Measurements from ENCODE around the gene ZNF23. TPM values are rescaled to one million over a fixed set of nuclear protein-coding genes. Genes with fewer than 3 reads are reported as not detected.

Gene ZNF23
- total and polyA plus RNA-seq, 2 experiments from 2014 or later, result 12.1 to 15.3 TPM

DNA sequence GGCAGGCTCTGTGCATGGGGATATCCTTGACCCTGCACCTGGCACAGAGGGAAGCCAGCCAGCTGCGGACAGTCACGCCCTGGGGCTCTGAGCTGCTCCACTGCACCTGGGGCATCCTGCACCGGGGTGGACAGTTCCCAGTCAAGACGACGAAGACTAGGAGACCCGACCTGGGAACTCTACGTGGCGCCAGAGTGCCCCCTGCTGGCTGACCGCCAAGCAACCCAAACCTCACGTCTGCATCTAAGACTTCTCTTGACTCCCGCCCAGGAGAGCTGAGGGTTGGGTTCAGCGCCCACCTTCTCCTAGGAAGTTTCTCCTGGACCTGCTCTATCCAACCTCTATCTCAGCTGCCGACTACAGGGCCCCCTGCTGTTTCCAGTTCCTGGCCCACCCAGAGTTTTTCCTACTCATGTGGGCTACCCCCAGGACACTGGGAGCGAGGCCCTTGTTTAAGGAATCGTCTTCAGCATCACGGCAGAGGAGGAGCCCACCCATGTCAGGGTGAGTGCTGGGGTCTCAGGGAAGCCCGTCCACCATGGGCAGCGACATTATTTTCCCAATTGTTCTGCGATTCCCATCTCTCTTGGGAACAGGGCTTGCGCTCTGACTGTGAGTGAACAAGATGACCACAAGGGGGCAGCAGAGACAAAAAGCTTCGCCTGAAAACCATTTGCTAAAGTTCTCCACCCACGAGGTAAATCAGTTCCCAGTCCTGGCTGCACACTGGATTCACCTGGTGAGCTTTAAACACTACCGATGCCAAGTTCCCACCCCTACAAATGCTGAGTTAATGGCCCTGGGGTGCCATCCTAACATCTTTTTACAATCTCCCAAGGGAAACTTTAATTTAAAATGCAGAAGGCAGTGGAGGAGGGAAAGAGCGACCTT, 49.5 kb downstream of the ZNF23 start:
- H3K4me1 ChIP-seq (ENCODE audit: insufficient read depth), result no peaks in the 10 kb centered on the region
- in situ Hi-C loops (cut with MboI), result no loop called here
- WGBS, 2 experiments (ENCODE audit: low coverage in 1 of 2, low lambda C conversion rate in 2 of 2, missing lambda C conversion rate in 2 of 2), result 9 to 10% methylated on average over 24 of the region's 24 CpGs
- H3K9me2 ChIP-seq (ENCODE audit: insufficient read depth), result no peaks in the 10 kb centered on the region
- peak; percentile 77 for DNase-seq
- no peak overlapping the region for H3K27ac ChIP-seq
- no peaks in the 10 kb centered on the region for H3F3A ChIP-seq (ENCODE audit: insufficient read depth)
- no peak overlapping the region for H3K9ac ChIP-seq
- no peaks in the 10 kb centered on the region for H3K79me2 ChIP-seq (ENCODE audit: insufficient read depth)
- H3K36me3 ChIP-seq (ENCODE audit: low read depth), result no peaks in the 10 kb centered on the region
- H4K20me1 ChIP-seq (ENCODE audit: insufficient read depth), result no peaks in the 10 kb centered on the region
- no peaks in the 10 kb centered on the region for H3K9me3 ChIP-seq (ENCODE audit: low read depth)
- TF ChIP-seq EZH2phosphoT487 (IDR thresholded peaks at IDR 0.05; ENCODE audit: insufficient read depth, low read depth), result no peak
- no peak for TF ChIP-seq EZH2 (IDR thresholded peaks at IDR 0.05; ENCODE audit: insufficient read depth, poor library complexity, severe bottlenecking)
- H3K27me3 ChIP-seq (replicated peaks; ENCODE audit: insufficient read depth), result peaks cover 20% of the 10 kb centered on the region
- no peak overlapping the region for H3K4me2 ChIP-seq (ENCODE audit: unreplicated experiment)
- no peak overlapping the region for H3K4me3 ChIP-seq
- H2AFZ ChIP-seq, result no peak overlapping the region

DNA sequence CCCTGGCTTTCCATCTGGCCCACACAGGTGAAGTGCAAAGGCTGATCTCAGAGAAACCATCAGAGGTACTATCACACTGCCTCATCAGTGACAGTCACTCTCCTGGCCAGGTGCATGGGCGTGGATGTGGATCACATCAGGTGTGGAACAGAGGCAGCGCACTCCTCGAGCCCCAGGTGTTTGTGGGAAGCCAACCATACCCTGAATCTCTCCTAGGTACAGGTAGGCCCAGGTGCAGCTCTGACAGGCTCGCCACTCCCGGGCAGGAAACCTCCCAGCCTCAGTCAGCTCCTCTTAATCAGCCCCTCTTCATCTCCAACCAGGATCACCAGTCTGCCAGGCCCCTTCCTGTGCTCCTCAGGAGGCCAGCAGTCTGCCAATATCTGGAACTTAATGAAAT, 51.9 kb downstream of the ZNF23 start:
- Histone ChIP-seq H2AFZ (no peak overlapping the region), H3K4me2 (ENCODE audit: unreplicated experiment) (no peak overlapping the region), H3K27ac (no peak overlapping the region), H3K79me2 (ENCODE audit: insufficient read depth) (no peaks in the 10 kb centered on the region), H3K9me3 (ENCODE audit: low read depth) (no peaks in the 10 kb centered on the region), H3K27me3 (replicated peaks; ENCODE audit: insufficient read depth) (peaks cover 13% of the 10 kb centered on the region), H3K4me1 (ENCODE audit: insufficient read depth) (no peaks in the 10 kb centered on the region), H3K9me2 (ENCODE audit: insufficient read depth) (no peaks in the 10 kb centered on the region), H3K4me3 (no peak overlapping the region), H3K9ac (no peak overlapping the region), H3F3A (ENCODE audit: insufficient read depth) (no peaks in the 10 kb centered on the region), H3K36me3 (ENCODE audit: low read depth) (no peaks in the 10 kb centered on the region), H4K20me1 (ENCODE audit: insufficient read depth) (no peaks in the 10 kb centered on the region)
- no peak for TF ChIP-seq EZH2phosphoT487 (IDR thresholded peaks at IDR 0.05; ENCODE audit: insufficient read depth, low read depth)
- TF ChIP-seq EZH2 (IDR thresholded peaks at IDR 0.05; ENCODE audit: insufficient read depth, poor library complexity, severe bottlenecking), result no peak
- DNase-seq, result no peak
- in situ Hi-C loops (cut with MboI), result no loop called here
- 33 to 40% methylated on average over 5 of the region's 5 CpGs for WGBS, 2 experiments (ENCODE audit: low coverage in 1 of 2, low lambda C conversion rate in 2 of 2, missing lambda C conversion rate in 2 of 2)

- 47 to 54% methylated on average over 16 of the region's 16 CpGs for WGBS, 2 experiments (ENCODE audit: low coverage in 1 of 2, low lambda C conversion rate in 2 of 2, missing lambda C conversion rate in 2 of 2)
- Histone ChIP-seq H3K9me3 (ENCODE audit: low read depth) (no peaks in the 10 kb centered on the region), H3K4me3 (no peak overlapping the region), H4K20me1 (ENCODE audit: insufficient read depth) (no peaks in the 10 kb centered on the region), H3K9me2 (ENCODE audit: insufficient read depth) (no peaks in the 10 kb centered on the region), H3K79me2 (ENCODE audit: insufficient read depth) (no peaks in the 10 kb centered on the region), H2AFZ (no peak overlapping the region), H3K27ac (no peak overlapping the region), H3K4me2 (ENCODE audit: unreplicated experiment) (no peak overlapping the region), H3K36me3 (ENCODE audit: low read depth) (no peaks in the 10 kb centered on the region), H3K27me3 (replicated peaks; ENCODE audit: insufficient read depth) (peaks cover 13% of the 10 kb centered on the region), H3K9ac (no peak overlapping the region), H3K4me1 (ENCODE audit: insufficient read depth) (no peaks in the 10 kb centered on the region), H3F3A (ENCODE audit: insufficient read depth) (no peaks in the 10 kb centered on the region)
- TF ChIP-seq EZH2phosphoT487 (IDR thresholded peaks at IDR 0.05; ENCODE audit: insufficient read depth, low read depth), result no peak
- no peak for TF ChIP-seq EZH2 (IDR thresholded peaks at IDR 0.05; ENCODE audit: insufficient read depth, poor library complexity, severe bottlenecking)
- in situ Hi-C loops (cut with MboI), result no loop called here
- no peak for DNase-seq
Observed at GRCh38 chr16:71409011-71409775, 52.9 kb downstream of the ZNF23 start.

DNA sequence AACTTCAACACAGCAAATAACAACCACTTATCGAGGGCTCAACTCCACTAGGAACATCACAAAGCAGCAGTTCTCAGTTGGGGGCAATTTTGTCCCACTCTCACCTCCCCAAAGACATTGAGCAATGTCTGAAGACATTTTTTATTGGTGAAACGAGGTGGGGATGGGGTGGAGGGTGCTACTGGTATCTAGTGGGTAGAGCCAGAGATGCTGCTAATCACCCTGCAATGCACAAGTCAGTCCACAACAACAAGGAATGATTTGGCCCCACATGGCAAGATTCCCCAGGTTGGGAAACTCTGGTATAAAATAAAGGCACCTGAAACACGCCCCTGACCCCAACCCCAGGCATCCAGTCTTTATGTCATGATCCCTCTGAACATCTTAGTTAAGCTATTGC, 53.5 kb downstream of the ZNF23 start:
- WGBS, 2 experiments (ENCODE audit: low coverage in 1 of 2, low lambda C conversion rate in 2 of 2, missing lambda C conversion rate in 2 of 2), result 13 to 33% methylated on average over 3 of the region's 3 CpGs

More for the DNA sequence above, 53.5 kb downstream of the ZNF23 start:
- Histone ChIP-seq H3K79me2 (ENCODE audit: insufficient read depth) (no peaks in the 10 kb centered on the region), H3K36me3 (ENCODE audit: low read depth) (no peaks in the 10 kb centered on the region), H3K4me1 (ENCODE audit: insufficient read depth) (no peaks in the 10 kb centered on the region), H2AFZ (no peak overlapping the region), H3K27ac (no peak overlapping the region), H4K20me1 (ENCODE audit: insufficient read depth) (no peaks in the 10 kb centered on the region), H3K4me3 (no peak overlapping the region), H3K27me3 (replicated peaks; ENCODE audit: insufficient read depth) (peaks cover 13% of the 10 kb centered on the region), H3F3A (ENCODE audit: insufficient read depth) (no peaks in the 10 kb centered on the region), H3K9me2 (ENCODE audit: insufficient read depth) (no peaks in the 10 kb centered on the region), H3K9me3 (ENCODE audit: low read depth) (no peaks in the 10 kb centered on the region), H3K4me2 (ENCODE audit: unreplicated experiment) (no peak overlapping the region), H3K9ac (no peak overlapping the region)
- TF ChIP-seq EZH2 (IDR thresholded peaks at IDR 0.05; ENCODE audit: insufficient read depth, poor library complexity, severe bottlenecking), result no peak
- TF ChIP-seq EZH2phosphoT487 (IDR thresholded peaks at IDR 0.05; ENCODE audit: insufficient read depth, low read depth), result no peak
- DNase-seq, result no peak
- in situ Hi-C loops (cut with MboI), result no loop called here
